Measurements from ENCODE around the gene KRTAP2-1.
A peak's percentile ranks its signal among the peaks of the same experiment; 100 is the strongest.
"Not testable (repeated sequence)": the region's sequence is repeated elsewhere in the genome, so short reads cannot be mapped to it uniquely, and the experiment has no call there.

KRTAP2-1 gene

GRCh38 chr17:41010441-41010840 lies 36.7 kb downstream of the KRTAP2-1 start:
- DNase-seq = no peak

GRCh38 chr17:41009936-41010335 lies 37.2 kb downstream of the KRTAP2-1 start:
- no peak for DNase-seq

- peak; percentile 51 for DNase-seq
Observed at GRCh38 chr17:41009301-41009760, 37.8 kb downstream of the KRTAP2-1 start.

- peak; percentile 79 for DNase-seq
Observed at GRCh38 chr17:41008811-41009210, 38.3 kb downstream of the KRTAP2-1 start, which contains the start of gene KRTAP3-1. TSS of gene KRTAP3-1 (minus strand) at chr17:41009128. CDS start at chr17:41009074, 54 bp downstream.

GRCh38 chr17:41004397-41004796 lies 42.7 kb downstream of the KRTAP2-1 start:
- peak; percentile 46 for DNase-seq

- no peak for DNase-seq
Observed at GRCh38 chr17:41003926-41004325, 43.2 kb downstream of the KRTAP2-1 start.

- DNase-seq = no peak
Observed at GRCh38 chr17:41002814-41003213, 44.3 kb downstream of the KRTAP2-1 start.

GRCh38 chr17:41001795-41002194 lies 45.3 kb downstream of the KRTAP2-1 start:
- no peak for DNase-seq

- DNase-seq = not testable (repeated sequence)
Observed at GRCh38 chr17:40999563-40999962, 47.6 kb downstream of the KRTAP2-1 start, which contains the start of gene KRTAP3-2. TSS of gene KRTAP3-2 (minus strand) at chr17:40999906. CDS start at chr17:40999853, 53 bp downstream.

- DNase-seq = no peak
Observed at GRCh38 chr17:40997361-40997760, 49.8 kb downstream of the KRTAP2-1 start.

GRCh38 chr17:40996829-40997228 lies 50.3 kb downstream of the KRTAP2-1 start:
- DNase-seq = no peak

Data from NCI-H345 (cell line).